HepG2 (cell line): ENCODE data around the gene AEN. TPM values are rescaled to one million over a fixed set of nuclear protein-coding genes. Genes with fewer than 3 reads are reported as not detected.
A peak's percentile ranks its signal among the peaks of the same experiment; 100 is the strongest.

Experiments used
- MXD4 ChIP-seq: IDR thresholded peaks from 2 replicates; pipeline ENCODE4 v1.6.1; 2016; ENCODE audit warnings: mild to moderate bottlenecking, missing biosample characterization, missing genetic modification reagents
- NCOR1 ChIP-seq: fragments of 200-600 bp; sonication (generic); IDR thresholded peaks from 2 replicates; pipeline ENCODE4 v1.7.0; 2017; ENCODE audit warnings: antibody characterized with exemption, low read length, borderline replicate concordance
- PITX1 ChIP-seq: sonication (generic); formaldehyde crosslinking; IDR thresholded peaks from 2 replicates; pipeline ENCODE4 v1.5.1; 2020; ENCODE audit warnings: mild to moderate bottlenecking, missing genetic modification reagents
- SMARCE1 ChIP-seq: fragments of 450-650 bp; IDR thresholded peaks from 2 replicates; pipeline ENCODE4 v1.6.1; 2017; ENCODE audit warnings: borderline replicate concordance
- SRSF9 ChIP-seq: fragments of 200-400 bp; formaldehyde crosslinking; IDR thresholded peaks from 2 replicates; pipeline ENCODE4 v1.6.1; 2018; ENCODE audit warnings: borderline replicate concordance, mild to moderate bottlenecking, low read depth, low read length; ENCODE audit not compliant: insufficient read depth, poor library complexity, severe bottlenecking
- TBX2 ChIP-seq: sonication (generic); formaldehyde crosslinking; IDR thresholded peaks from 2 replicates; pipeline ENCODE4 v1.5.0; 2020; ENCODE audit warnings: missing genetic modification reagents, mild to moderate bottlenecking, borderline replicate concordance
- YY1 ChIP-seq: IDR thresholded peaks from 2 replicates; pipeline ENCODE4 v1.6.1; 2011; ENCODE audit warnings: low read length, low read depth, moderate library complexity, mild to moderate bottlenecking; ENCODE audit not compliant: insufficient read depth, insufficient replicate concordance
- ZNF136 ChIP-seq: sonication (generic); formaldehyde crosslinking; IDR thresholded peaks from 2 replicates; pipeline ENCODE4 v1.8.1; 2022; ENCODE audit warnings: low read depth, mild to moderate bottlenecking, moderate library complexity, missing genetic modification reagents
- ZNF44 ChIP-seq: sonication (generic); formaldehyde crosslinking; IDR thresholded peaks from 2 replicates; pipeline ENCODE4 v1.5.1; 2020; ENCODE audit warnings: mild to moderate bottlenecking, missing genetic modification reagents
- ZNF747 ChIP-seq: sonication (generic); formaldehyde crosslinking; IDR thresholded peaks from 2 replicates; pipeline ENCODE4 v1.8.1; 2023; ENCODE audit warnings: missing genetic modification reagents, mild to moderate bottlenecking, borderline replicate concordance
- polyA plus RNA-seq, 8 experiments: library from polyadenylated mRNA; depleted of rRNA in 3 of 8; stranded (reverse) in 7 of 8; unstranded in 1 of 8; fragments of >200 nt; fragmentation: Illumina TruSeq in 4 of 8; extraction: Trizol in 4 of 8; gene quantifications; 2 replicates each; pipeline versions ENCODE4 v1.2.1 to v1.2.3, GENCODE V29; 2011 to 2016; ENCODE audit warnings: low read depth in 4 of 8, missing spikeins in 1 of 8, mixed read lengths in 1 of 8; ENCODE audit not compliant: insufficient read depth in 1 of 8
- total RNA-seq, 5 experiments: library from RNA; depleted of rRNA; stranded (reverse); fragments of >200 nt; fragmentation: Illumina TruSeq; extraction: Trizol; gene quantifications; 2 replicates each; pipeline ENCODE4 v1.2.3, GENCODE V29; 2016; ENCODE audit warnings: low read depth in 1 of 5
- TF ChIP-seq, protein P1 (sequence below): sonication (generic); formaldehyde crosslinking; IDR thresholded peaks from 2 replicates; pipeline ENCODE4 v1.5.0; 2020; ENCODE audit warnings: mild to moderate bottlenecking, missing genetic modification reagents, borderline replicate concordance
- TF ChIP-seq, protein P2 (sequence below): IDR thresholded peaks from 2 replicates; pipeline ENCODE4 v1.6.1; 2016
- TF ChIP-seq, protein P3 (sequence below), 2 experiments: IDR thresholded peaks; 2 replicates each; pipeline ENCODE4 v1.6.1; 2011 to 2012; ENCODE audit warnings: low read length in 2 of 2, borderline replicate concordance in 1 of 2, low read depth in 1 of 2, mild to moderate bottlenecking in 1 of 2, moderate library complexity in 1 of 2
- TF ChIP-seq, protein P4 (sequence below): sonication (generic); formaldehyde crosslinking; conservative IDR thresholded peaks from 2 replicates; pipeline ENCODE4 v1.4.0; 2020; ENCODE audit warnings: missing genetic modification reagents
- TF ChIP-seq, protein P5 (sequence below): sonication (generic); formaldehyde crosslinking; IDR thresholded peaks from 2 replicates; pipeline ENCODE4 v1.4.0; 2020; ENCODE audit warnings: missing genetic modification reagents

AEN gene
- total and polyA plus RNA-seq, 2 of the 13 experiments (the other 11 are each of a cell fraction or from before 2014, with no cell fraction given), result 51.3 to 118 TPM

- TF ChIP-seq ZNF747 (CRISPR knock-in tag), result 0 out of 2 replicates have a peak, but pooled peaks have one; percentile 31
- peak; percentile 49; the same call in 1 of the 2 replicates for TF ChIP-seq NCOR1
- TF ChIP-seq, protein P1, sequence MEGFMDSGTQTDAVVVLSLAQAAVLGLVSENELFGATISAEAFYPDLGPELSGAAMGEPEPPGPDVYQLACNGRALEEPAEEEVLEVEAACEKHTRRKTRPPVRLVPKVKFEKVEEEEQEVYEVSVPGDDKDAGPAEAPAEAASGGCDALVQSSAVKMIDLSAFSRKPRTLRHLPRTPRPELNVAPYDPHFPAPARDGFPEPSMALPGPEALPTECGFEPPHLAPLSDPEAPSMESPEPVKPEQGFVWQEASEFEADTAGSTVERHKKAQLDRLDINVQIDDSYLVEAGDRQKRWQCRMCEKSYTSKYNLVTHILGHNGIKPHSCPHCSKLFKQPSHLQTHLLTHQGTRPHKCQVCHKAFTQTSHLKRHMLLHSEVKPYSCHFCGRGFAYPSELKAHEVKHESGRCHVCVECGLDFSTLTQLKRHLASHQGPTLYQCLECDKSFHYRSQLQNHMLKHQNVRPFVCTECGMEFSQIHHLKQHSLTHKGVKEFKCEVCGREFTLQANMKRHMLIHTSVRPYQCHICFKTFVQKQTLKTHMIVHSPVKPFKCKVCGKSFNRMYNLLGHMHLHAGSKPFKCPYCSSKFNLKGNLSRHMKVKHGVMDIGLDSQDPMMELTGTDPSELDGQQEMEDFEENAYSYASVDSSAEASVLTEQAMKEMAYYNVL (CRISPR knock-in tag), result 0 out of 2 replicates have a peak, but pooled peaks have one; percentile 19
- no peak for TF ChIP-seq SRSF9
- peak; percentile 65 for TF ChIP-seq TBX2 (CRISPR knock-in tag)
- TF ChIP-seq, protein P2, sequence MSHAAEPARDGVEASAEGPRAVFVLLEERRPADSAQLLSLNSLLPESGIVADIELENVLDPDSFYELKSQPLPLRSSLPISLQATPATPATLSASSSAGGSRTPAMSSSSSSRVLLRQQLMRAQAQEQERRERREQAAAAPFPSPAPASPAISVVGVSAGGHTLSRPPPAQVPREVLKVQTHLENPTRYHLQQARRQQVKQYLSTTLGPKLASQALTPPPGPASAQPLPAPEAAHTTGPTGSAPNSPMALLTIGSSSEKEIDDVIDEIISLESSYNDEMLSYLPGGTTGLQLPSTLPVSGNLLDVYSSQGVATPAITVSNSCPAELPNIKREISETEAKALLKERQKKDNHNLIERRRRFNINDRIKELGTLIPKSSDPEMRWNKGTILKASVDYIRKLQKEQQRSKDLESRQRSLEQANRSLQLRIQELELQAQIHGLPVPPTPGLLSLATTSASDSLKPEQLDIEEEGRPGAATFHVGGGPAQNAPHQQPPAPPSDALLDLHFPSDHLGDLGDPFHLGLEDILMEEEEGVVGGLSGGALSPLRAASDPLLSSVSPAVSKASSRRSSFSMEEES, result 0 out of 2 replicates have a peak, but pooled peaks have one; percentile 12
- no peak for TF ChIP-seq SMARCE1
- 0 out of 2 replicates have a peak, but pooled peaks have one; percentile 48 for TF ChIP-seq MXD4 (CRISPR knock-in tag)
- peak; percentile 70; the same call in 1 of the 2 replicates for TF ChIP-seq PITX1 (CRISPR knock-in tag)
- no peak for TF ChIP-seq ZNF136
- TF ChIP-seq YY1, result peak; percentile 73
- TF ChIP-seq, protein P3, sequence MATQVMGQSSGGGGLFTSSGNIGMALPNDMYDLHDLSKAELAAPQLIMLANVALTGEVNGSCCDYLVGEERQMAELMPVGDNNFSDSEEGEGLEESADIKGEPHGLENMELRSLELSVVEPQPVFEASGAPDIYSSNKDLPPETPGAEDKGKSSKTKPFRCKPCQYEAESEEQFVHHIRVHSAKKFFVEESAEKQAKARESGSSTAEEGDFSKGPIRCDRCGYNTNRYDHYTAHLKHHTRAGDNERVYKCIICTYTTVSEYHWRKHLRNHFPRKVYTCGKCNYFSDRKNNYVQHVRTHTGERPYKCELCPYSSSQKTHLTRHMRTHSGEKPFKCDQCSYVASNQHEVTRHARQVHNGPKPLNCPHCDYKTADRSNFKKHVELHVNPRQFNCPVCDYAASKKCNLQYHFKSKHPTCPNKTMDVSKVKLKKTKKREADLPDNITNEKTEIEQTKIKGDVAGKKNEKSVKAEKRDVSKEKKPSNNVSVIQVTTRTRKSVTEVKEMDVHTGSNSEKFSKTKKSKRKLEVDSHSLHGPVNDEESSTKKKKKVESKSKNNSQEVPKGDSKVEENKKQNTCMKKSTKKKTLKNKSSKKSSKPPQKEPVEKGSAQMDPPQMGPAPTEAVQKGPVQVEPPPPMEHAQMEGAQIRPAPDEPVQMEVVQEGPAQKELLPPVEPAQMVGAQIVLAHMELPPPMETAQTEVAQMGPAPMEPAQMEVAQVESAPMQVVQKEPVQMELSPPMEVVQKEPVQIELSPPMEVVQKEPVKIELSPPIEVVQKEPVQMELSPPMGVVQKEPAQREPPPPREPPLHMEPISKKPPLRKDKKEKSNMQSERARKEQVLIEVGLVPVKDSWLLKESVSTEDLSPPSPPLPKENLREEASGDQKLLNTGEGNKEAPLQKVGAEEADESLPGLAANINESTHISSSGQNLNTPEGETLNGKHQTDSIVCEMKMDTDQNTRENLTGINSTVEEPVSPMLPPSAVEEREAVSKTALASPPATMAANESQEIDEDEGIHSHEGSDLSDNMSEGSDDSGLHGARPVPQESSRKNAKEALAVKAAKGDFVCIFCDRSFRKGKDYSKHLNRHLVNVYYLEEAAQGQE (IDR thresholded peaks at IDR 0.05; ENCODE audit: borderline replicate concordance in 1 of 2, low read depth in 1 of 2, low read length in 2 of 2), result no peak
- TF ChIP-seq ZNF44 (CRISPR knock-in tag), result 0 out of 2 replicates have a peak, but pooled peaks have one; percentile 11
- TF ChIP-seq, protein P4, sequence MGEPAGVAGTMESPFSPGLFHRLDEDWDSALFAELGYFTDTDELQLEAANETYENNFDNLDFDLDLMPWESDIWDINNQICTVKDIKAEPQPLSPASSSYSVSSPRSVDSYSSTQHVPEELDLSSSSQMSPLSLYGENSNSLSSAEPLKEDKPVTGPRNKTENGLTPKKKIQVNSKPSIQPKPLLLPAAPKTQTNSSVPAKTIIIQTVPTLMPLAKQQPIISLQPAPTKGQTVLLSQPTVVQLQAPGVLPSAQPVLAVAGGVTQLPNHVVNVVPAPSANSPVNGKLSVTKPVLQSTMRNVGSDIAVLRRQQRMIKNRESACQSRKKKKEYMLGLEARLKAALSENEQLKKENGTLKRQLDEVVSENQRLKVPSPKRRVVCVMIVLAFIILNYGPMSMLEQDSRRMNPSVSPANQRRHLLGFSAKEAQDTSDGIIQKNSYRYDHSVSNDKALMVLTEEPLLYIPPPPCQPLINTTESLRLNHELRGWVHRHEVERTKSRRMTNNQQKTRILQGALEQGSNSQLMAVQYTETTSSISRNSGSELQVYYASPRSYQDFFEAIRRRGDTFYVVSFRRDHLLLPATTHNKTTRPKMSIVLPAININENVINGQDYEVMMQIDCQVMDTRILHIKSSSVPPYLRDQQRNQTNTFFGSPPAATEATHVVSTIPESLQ (CRISPR knock-in tag), result no peak
- TF ChIP-seq, protein P5, sequence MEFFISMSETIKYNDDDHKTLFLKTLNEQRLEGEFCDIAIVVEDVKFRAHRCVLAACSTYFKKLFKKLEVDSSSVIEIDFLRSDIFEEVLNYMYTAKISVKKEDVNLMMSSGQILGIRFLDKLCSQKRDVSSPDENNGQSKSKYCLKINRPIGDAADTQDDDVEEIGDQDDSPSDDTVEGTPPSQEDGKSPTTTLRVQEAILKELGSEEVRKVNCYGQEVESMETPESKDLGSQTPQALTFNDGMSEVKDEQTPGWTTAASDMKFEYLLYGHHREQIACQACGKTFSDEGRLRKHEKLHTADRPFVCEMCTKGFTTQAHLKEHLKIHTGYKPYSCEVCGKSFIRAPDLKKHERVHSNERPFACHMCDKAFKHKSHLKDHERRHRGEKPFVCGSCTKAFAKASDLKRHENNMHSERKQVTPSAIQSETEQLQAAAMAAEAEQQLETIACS (CRISPR knock-in tag), result no peak
Observed at GRCh38 chr15:88681610-88682221, 60.6 kb downstream of the AEN start (continued).
